ENCODE measurements around the gene ABHD14A. TPM values are rescaled to one million over a fixed set of nuclear protein-coding genes. Genes with fewer than 3 reads are reported as not detected.

The ABHD14A gene
- polyA plus RNA-seq, 2 donors: 8.0 to 12.9 TPM

DNA sequence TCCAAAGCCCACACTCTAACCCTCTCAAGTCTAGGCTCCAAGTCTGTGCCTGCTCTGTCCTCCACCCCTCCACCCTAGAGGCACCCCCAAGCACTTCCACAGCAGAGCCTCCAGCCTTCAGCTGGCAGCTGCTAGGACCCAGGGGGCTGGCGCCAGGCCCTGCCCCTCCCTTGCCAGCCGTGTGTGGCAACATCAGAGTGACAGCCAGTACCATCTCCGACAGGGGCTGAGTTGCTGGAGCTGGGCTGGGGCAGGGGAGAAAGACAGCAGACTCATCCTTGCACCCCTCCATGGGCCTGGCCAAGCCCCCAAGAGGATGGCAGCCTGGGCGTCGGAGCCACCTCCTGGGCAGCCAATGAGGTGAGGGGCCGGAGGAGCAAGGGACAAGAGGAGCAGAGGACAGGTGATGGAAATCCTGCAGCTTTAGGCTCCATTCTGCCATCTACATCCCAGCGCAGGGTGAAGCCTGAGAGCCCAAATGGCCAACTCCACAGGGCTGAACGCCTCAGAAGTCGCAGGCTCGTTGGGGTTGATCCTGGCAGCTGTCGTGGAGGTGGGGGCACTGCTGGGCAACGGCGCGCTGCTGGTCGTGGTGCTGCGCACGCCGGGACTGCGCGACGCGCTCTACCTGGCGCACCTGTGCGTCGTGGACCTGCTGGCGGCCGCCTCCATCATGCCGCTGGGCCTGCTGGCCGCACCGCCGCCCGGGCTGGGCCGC lies 19.5 kb upstream of the ABHD14A start, which contains the start of gene GPR62:
GPR62 (plus strand) TSS at position 207 of the 718 bp plus-strand sequence; CDS start at position 479, 272 bp downstream.
- peaks cover 0 to 3% of the 10 kb centered on the region in 2 donors for H3K27me3 ChIP-seq (ENCODE audit: control insufficient read depth in 1 of 2, insufficient read depth in 2 of 2, low read length in 2 of 2)
- H3K27ac ChIP-seq (ENCODE audit: low read depth in 2 of 2, low read length in 1 of 2): peak within 1 kb of the TSS; percentile 41 to 69
- H3K36me3 ChIP-seq (ENCODE audit: control insufficient read depth in 2 of 2, insufficient read depth in 2 of 2, low read length in 1 of 2): peaks cover 2 to 9% of the 10 kb centered on the region in 2 donors
- peaks cover 11 to 18% of the 10 kb centered on the region in 2 donors for H3K4me1 ChIP-seq (ENCODE audit: control insufficient read depth in 2 of 2, insufficient read depth in 2 of 2, low read length in 1 of 2)
- H3K4me3 ChIP-seq (ENCODE audit: low read depth in 1 of 2, low read length in 2 of 2): peak within 1 kb of the TSS; percentile 35 to 44
- 32 to 34% methylated on average over 32 to 33 of the region's 33 CpGs for WGBS, 2 donors
- H3K9me3 ChIP-seq (ENCODE audit: control insufficient read depth in 2 of 2, insufficient read depth in 1 of 2, low read depth in 1 of 2, low read length in 1 of 2): no peaks in the 10 kb centered on the region

DNA sequence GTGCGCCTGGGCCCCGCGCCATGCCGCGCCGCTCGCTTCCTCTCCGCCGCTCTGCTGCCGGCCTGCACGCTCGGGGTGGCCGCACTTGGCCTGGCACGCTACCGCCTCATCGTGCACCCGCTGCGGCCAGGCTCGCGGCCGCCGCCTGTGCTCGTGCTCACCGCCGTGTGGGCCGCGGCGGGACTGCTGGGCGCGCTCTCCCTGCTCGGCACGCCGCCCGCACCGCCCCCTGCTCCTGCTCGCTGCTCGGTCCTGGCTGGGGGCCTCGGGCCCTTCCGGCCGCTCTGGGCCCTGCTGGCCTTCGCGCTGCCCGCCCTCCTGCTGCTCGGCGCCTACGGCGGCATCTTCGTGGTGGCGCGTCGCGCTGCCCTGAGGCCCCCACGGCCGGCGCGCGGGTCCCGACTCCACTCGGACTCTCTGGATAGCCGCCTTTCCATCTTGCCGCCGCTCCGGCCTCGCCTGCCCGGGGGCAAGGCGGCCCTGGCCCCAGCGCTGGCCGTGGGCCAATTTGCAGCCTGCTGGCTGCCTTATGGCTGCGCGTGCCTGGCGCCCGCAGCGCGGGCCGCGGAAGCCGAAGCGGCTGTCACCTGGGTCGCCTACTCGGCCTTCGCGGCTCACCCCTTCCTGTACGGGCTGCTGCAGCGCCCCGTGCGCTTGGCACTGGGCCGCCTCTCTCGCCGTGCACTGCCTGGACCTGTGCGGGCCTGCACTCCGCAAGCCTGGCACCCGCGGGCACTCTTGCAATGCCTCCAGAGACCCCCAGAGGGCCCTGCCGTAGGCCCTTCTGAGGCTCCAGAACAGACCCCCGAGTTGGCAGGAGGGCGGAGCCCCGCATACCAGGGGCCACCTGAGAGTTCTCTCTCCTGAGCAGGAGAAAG lies 18.7 kb upstream of the ABHD14A start:
- Histone ChIP-seq H3K27me3 (ENCODE audit: control insufficient read depth in 1 of 2, insufficient read depth in 2 of 2, low read length in 2 of 2) (peaks cover 0 to 3% of the 10 kb centered on the region in 2 donors), H3K4me1 (ENCODE audit: control insufficient read depth in 2 of 2, insufficient read depth in 2 of 2, low read length in 1 of 2) (peaks cover 11 to 18% of the 10 kb centered on the region in 2 donors), H3K4me3 (ENCODE audit: low read depth in 1 of 2, low read length in 2 of 2) (peak overlapping the region; percentile 35 to 44), H3K9me3 (ENCODE audit: control insufficient read depth in 2 of 2, insufficient read depth in 1 of 2, low read depth in 1 of 2, low read length in 1 of 2) (no peaks in the 10 kb centered on the region), H3K27ac (ENCODE audit: low read depth in 2 of 2, low read length in 1 of 2) (peak overlapping the region; percentile 41 to 69), H3K36me3 (ENCODE audit: control insufficient read depth in 2 of 2, insufficient read depth in 2 of 2, low read length in 1 of 2) (peaks cover 2 to 13% of the 10 kb centered on the region in 2 donors)
- 4% methylated on average over 72 to 97 of the region's 97 CpGs for WGBS, 2 donors

DNA sequence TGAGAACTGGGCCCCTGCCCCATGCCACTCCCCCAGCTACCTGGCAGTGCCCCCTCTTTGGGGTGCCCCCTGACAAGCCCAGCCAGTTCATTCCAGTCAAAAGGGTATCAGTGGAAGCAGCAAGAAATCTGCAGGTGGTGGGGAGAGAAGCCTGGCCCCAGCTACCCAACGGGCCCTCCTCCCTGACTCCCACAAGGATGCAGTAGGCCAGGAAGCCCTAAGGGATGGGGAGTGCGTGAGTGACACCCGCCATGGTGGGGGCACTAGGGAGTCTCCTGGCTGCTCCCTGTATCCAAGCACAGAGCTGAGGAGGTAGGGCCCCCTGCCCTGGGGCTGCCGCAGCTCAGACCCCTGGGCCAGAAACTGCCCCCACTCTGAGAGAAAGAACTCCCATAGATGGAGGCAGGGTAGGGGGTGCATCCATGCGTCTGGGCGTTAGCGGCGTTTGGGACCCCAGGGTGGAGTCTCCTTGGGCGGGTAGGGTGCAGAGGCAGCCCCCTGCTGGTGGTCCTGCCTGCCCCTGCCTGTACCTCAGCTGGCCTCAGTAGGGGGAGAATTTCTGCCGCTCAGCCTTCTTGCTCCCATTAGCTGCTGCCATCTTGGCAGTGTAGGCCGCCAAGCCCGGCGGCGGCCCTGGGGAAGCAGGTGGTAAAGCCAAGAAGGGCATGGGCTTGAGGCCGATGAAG lies 17.2 kb upstream of the ABHD14A start:
- WGBS, 2 donors: 92 to 93% methylated on average over 15 of the region's 15 CpGs
- Histone ChIP-seq H3K27me3 (ENCODE audit: control insufficient read depth in 1 of 2, insufficient read depth in 2 of 2, low read length in 2 of 2) (peaks cover 0 to 3% of the 10 kb centered on the region in 2 donors), H3K36me3 (ENCODE audit: control insufficient read depth in 2 of 2, insufficient read depth in 2 of 2, low read length in 1 of 2) (peaks cover 2 to 13% of the 10 kb centered on the region in 2 donors)

DNA sequence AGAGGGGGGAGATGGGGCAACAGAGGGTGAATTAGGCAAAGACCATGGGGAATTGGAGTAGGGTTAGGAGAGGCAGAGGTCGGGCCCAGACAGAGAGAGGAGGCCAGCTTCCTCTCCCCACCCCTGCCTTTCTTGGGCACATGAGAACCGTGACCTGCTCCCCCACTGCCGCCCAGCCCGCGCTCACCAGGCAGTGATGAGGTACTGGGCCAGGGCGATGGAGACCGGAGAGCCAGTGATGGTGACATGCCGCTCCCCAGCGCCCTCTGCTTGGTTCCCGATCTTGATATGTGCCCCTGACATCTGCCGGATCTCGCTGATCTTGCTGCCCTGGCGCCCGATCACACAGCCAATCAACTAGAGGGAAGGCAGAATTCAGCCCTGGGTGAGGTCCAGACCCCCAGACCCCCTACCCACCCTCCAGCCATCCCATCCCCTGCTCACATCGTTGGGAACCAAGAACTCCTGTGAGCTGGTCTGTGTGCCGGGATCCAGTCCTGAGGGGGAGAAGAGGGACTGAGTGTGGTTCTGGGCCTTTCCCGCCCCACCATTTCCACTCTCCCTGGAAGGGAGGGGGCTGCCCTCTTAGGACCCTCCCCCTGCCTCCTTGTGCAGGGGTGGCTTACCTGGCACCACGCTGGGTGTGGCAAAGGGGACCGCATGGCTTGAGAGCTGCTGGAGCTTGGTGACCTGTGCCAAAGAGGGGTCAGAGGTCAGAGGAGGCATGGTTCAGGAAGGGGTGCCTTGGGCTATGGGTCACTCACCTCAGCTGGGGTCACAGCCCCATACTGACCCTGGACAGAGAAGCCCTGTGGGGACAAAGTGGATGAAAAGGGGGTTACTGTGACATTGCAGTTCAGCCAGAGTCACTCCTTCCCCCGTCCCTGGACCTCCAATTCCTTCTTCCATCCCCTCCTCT lies 16.0 kb upstream of the ABHD14A start:
- no peak overlapping the region for H3K4me3 ChIP-seq (ENCODE audit: low read depth in 1 of 2, low read length in 2 of 2)
- no peak overlapping the region for H3K27ac ChIP-seq (ENCODE audit: low read depth in 2 of 2, low read length in 1 of 2)
- H3K27me3 ChIP-seq (ENCODE audit: control insufficient read depth in 1 of 2, insufficient read depth in 2 of 2, low read length in 2 of 2): peaks cover 0 to 3% of the 10 kb centered on the region in 2 donors
- WGBS, 2 donors: 95 to 97% methylated on average over 16 to 20 of the region's 20 CpGs
- no peaks in the 10 kb centered on the region for H3K9me3 ChIP-seq (ENCODE audit: control insufficient read depth in 2 of 2, insufficient read depth in 1 of 2, low read depth in 1 of 2, low read length in 1 of 2)
- H3K4me1 ChIP-seq (ENCODE audit: control insufficient read depth in 2 of 2, insufficient read depth in 2 of 2, low read length in 1 of 2): peaks cover 11 to 20% of the 10 kb centered on the region in 2 donors
- peaks cover 2 to 13% of the 10 kb centered on the region in 2 donors for H3K36me3 ChIP-seq (ENCODE audit: control insufficient read depth in 2 of 2, insufficient read depth in 2 of 2, low read length in 1 of 2)

More for the DNA sequence above, 17.2 kb upstream of the ABHD14A start:
- Histone ChIP-seq H3K4me3 (ENCODE audit: low read depth in 1 of 2, low read length in 2 of 2) (no peak overlapping the region), H3K27ac (ENCODE audit: low read depth in 2 of 2, low read length in 1 of 2) (no peak overlapping the region), H3K4me1 (ENCODE audit: control insufficient read depth in 2 of 2, insufficient read depth in 2 of 2, low read length in 1 of 2) (peaks cover 11 to 20% of the 10 kb centered on the region in 2 donors), H3K9me3 (ENCODE audit: control insufficient read depth in 2 of 2, insufficient read depth in 1 of 2, low read depth in 1 of 2, low read length in 1 of 2) (no peaks in the 10 kb centered on the region)

DNA sequence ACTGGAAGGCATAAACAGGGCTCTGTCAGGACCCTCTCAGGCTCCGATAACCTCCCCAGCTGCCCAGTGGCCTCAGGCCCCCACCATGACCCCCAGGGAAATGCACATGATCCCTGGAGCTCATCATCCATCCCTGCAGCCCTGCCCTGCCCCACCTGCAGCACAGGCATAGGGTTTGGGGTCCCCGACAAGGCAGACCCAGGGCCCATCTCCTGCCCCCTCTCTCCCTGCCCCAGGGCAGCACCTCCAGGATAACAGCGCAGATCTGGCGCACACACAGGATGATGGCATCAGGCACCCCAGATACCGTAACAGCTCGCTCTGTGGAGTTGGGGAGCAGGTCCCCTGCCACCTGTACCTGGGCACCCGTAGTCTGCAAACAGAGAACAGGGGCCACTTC lies 15.2 kb upstream of the ABHD14A start:
- Histone ChIP-seq H3K9me3 (ENCODE audit: control insufficient read depth in 2 of 2, insufficient read depth in 1 of 2, low read depth in 1 of 2, low read length in 1 of 2) (no peaks in the 10 kb centered on the region), H3K27ac (ENCODE audit: low read depth in 2 of 2, low read length in 1 of 2) (no peak overlapping the region), H3K27me3 (ENCODE audit: control insufficient read depth in 1 of 2, insufficient read depth in 2 of 2, low read length in 2 of 2) (peaks cover 0 to 3% of the 10 kb centered on the region in 2 donors), H3K4me1 (ENCODE audit: control insufficient read depth in 2 of 2, insufficient read depth in 2 of 2, low read length in 1 of 2) (peaks cover 11 to 20% of the 10 kb centered on the region in 2 donors), H3K4me3 (ENCODE audit: low read depth in 1 of 2, low read length in 2 of 2) (no peak overlapping the region), H3K36me3 (ENCODE audit: control insufficient read depth in 2 of 2, insufficient read depth in 2 of 2, low read length in 1 of 2) (peaks cover 2 to 13% of the 10 kb centered on the region in 2 donors)
- WGBS, 2 donors: 94 to 96% methylated on average over 7 of the region's 7 CpGs

GRCh38 chr3:51960386-51960785 lies 14.5 kb upstream of the ABHD14A start:
- H3K4me1 ChIP-seq (ENCODE audit: control insufficient read depth in 2 of 2, insufficient read depth in 2 of 2, low read length in 1 of 2): peaks cover 8 to 16% of the 10 kb centered on the region in 2 donors
- no peaks in the 10 kb centered on the region for H3K9me3 ChIP-seq (ENCODE audit: control insufficient read depth in 2 of 2, insufficient read depth in 1 of 2, low read depth in 1 of 2, low read length in 1 of 2)
- WGBS, 2 donors: 87 to 91% methylated on average over 10 of the region's 10 CpGs
- H3K36me3 ChIP-seq (ENCODE audit: control insufficient read depth in 2 of 2, insufficient read depth in 2 of 2, low read length in 1 of 2): peaks cover 2 to 13% of the 10 kb centered on the region in 2 donors
- H3K27me3 ChIP-seq (ENCODE audit: control insufficient read depth in 1 of 2, insufficient read depth in 2 of 2, low read length in 2 of 2): peaks cover 0 to 2% of the 10 kb centered on the region in 2 donors
- no peak overlapping the region for H3K27ac ChIP-seq (ENCODE audit: low read depth in 2 of 2, low read length in 1 of 2)
- H3K4me3 ChIP-seq (ENCODE audit: low read depth in 1 of 2, low read length in 2 of 2): no peak overlapping the region

DNA sequence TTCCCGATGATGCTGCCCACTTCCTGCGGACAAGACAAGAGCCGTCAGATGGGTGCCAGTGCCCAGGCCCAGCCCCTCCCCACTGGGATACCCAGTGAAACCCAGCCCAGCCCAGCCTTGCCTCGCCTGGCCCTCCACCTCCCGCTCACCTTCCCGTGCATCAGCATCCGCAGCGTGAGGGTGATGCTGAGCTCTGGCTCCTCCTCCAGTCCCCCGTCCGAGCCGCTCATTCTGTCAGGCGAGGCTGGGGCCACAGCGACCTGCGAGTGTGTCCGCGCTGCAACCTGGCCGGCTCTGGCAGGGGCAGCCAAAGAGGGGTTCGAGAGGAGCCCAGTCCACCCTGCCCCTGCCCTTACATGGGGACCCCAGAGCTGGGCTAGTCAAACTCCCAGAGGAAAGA lies 13.9 kb upstream of the ABHD14A start:
- Histone ChIP-seq H3K9me3 (ENCODE audit: control insufficient read depth in 2 of 2, insufficient read depth in 1 of 2, low read depth in 1 of 2, low read length in 1 of 2) (no peaks in the 10 kb centered on the region), H3K27ac (ENCODE audit: low read depth in 2 of 2, low read length in 1 of 2) (no peak overlapping the region), H3K4me1 (ENCODE audit: control insufficient read depth in 2 of 2, insufficient read depth in 2 of 2, low read length in 1 of 2) (peaks cover 3 to 11% of the 10 kb centered on the region in 2 donors), H3K27me3 (ENCODE audit: control insufficient read depth in 1 of 2, insufficient read depth in 2 of 2, low read length in 2 of 2) (no peaks in the 10 kb centered on the region), H3K36me3 (ENCODE audit: control insufficient read depth in 2 of 2, insufficient read depth in 2 of 2, low read length in 1 of 2) (peaks cover 2 to 13% of the 10 kb centered on the region in 2 donors), H3K4me3 (ENCODE audit: low read depth in 1 of 2, low read length in 2 of 2) (no peak overlapping the region)
- WGBS, 2 donors: 92 to 95% methylated on average over 18 of the region's 18 CpGs

- Histone ChIP-seq H3K4me1 (ENCODE audit: control insufficient read depth in 2 of 2, insufficient read depth in 2 of 2, low read length in 1 of 2) (peaks cover 5 to 6% of the 10 kb centered on the region in 2 donors), H3K27ac (ENCODE audit: low read depth in 2 of 2, low read length in 1 of 2) (no peak overlapping the region), H3K27me3 (ENCODE audit: control insufficient read depth in 1 of 2, insufficient read depth in 2 of 2, low read length in 2 of 2) (no peaks in the 10 kb centered on the region), H3K9me3 (ENCODE audit: control insufficient read depth in 2 of 2, insufficient read depth in 1 of 2, low read depth in 1 of 2, low read length in 1 of 2) (no peaks in the 10 kb centered on the region), H3K4me3 (ENCODE audit: low read depth in 1 of 2, low read length in 2 of 2) (no peak overlapping the region), H3K36me3 (ENCODE audit: control insufficient read depth in 2 of 2, insufficient read depth in 2 of 2, low read length in 1 of 2) (peaks cover 2 to 13% of the 10 kb centered on the region in 2 donors)
- WGBS, 2 donors: 49 to 54% methylated on average over 9 of the region's 9 CpGs
Measured at GRCh38 chr3:51961602-51962569, 13.0 kb upstream of the ABHD14A start.

Data from esophagus (tissue), 2 donors.